ENCODE results near the gene FAM168A. TPM values are rescaled to one million over a fixed set of nuclear protein-coding genes. Genes with fewer than 3 reads are reported as not detected.

The FAM168A gene
- total RNA-seq, 1 donor: 28.2 TPM

DNA sequence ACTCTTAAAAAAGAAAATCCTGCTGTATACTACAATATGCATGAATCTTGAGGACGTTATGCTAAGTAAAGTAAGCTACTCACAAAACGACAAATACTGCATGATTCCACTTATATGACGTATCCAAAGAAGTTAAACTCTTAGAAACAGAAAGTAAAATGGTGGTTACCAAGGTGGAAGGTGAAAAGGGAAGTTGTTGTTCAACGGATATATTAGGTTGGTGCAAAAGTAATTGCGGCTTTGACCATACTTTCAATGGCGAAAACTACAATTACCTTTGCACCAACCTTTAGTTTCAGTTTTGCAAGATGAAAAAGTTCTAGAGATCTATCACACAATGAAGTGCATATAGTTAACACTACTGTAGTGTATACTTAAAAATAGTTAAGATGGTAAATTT, 101.8 kb downstream of the FAM168A start:
- Histone ChIP-seq H3K9me3 (ENCODE audit: low read depth, low read length) (no peaks in the 10 kb centered on the region), H3K4me2 (ENCODE audit: insufficient read depth, low read length) (no peak overlapping the region), H4K20me1 (ENCODE audit: insufficient read depth, low read length) (peaks cover 23% of the 10 kb centered on the region), H3K27ac (ENCODE audit: low read depth, low read length) (no peak overlapping the region), H3K4me3 (ENCODE audit: insufficient read depth, low read length) (no peak overlapping the region), H3K36me3 (ENCODE audit: insufficient read depth, low read length) (no peaks in the 10 kb centered on the region), H2AFZ (ENCODE audit: low read length) (no peak overlapping the region), H3K4me1 (ENCODE audit: insufficient read depth, low read length) (peaks cover 17% of the 10 kb centered on the region), H3K27me3 (ENCODE audit: insufficient read depth, low read length) (no peaks in the 10 kb centered on the region), H3K79me2 (ENCODE audit: insufficient read depth, low read length) (peaks cover 63% of the 10 kb centered on the region)
- TF ChIP-seq, protein P1, sequence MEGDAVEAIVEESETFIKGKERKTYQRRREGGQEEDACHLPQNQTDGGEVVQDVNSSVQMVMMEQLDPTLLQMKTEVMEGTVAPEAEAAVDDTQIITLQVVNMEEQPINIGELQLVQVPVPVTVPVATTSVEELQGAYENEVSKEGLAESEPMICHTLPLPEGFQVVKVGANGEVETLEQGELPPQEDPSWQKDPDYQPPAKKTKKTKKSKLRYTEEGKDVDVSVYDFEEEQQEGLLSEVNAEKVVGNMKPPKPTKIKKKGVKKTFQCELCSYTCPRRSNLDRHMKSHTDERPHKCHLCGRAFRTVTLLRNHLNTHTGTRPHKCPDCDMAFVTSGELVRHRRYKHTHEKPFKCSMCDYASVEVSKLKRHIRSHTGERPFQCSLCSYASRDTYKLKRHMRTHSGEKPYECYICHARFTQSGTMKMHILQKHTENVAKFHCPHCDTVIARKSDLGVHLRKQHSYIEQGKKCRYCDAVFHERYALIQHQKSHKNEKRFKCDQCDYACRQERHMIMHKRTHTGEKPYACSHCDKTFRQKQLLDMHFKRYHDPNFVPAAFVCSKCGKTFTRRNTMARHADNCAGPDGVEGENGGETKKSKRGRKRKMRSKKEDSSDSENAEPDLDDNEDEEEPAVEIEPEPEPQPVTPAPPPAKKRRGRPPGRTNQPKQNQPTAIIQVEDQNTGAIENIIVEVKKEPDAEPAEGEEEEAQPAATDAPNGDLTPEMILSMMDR (IDR thresholded peaks at IDR 0.05; ENCODE audit: extremely low read depth, low read depth, low read length): no peak
- DNase-seq (ENCODE audit: insufficient read length, low spot score, missing footprints): no peak

DNA sequence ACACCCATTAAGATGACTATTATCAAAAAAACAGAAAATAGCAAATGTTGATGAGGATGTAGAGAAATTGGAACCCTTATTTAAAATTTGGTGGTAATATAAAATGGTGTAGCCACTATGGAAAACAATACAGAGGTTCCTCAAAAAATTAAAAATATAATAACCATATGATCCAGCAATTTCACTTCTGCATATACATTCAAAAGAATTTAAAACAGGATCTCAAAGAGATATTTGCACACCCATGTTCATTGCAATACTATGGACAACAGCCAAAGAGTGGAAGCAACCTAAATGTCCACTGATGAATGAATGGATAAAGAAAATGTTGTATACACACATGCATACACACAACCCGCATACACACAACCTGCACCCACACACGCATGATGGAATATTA, 102.2 kb downstream of the FAM168A start:
- peaks cover 21% of the 10 kb centered on the region for H3K4me1 ChIP-seq (ENCODE audit: insufficient read depth, low read length)
- H4K20me1 ChIP-seq (ENCODE audit: insufficient read depth, low read length): peaks cover 23% of the 10 kb centered on the region
- H3K79me2 ChIP-seq (ENCODE audit: insufficient read depth, low read length): peaks cover 62% of the 10 kb centered on the region
- no peaks in the 10 kb centered on the region for H3K27me3 ChIP-seq (ENCODE audit: insufficient read depth, low read length)
- no peak overlapping the region for H3K4me3 ChIP-seq (ENCODE audit: insufficient read depth, low read length)
- no peak overlapping the region for H3K4me2 ChIP-seq (ENCODE audit: insufficient read depth, low read length)
- H3K9me3 ChIP-seq (ENCODE audit: low read depth, low read length): no peaks in the 10 kb centered on the region
- no peak for DNase-seq (ENCODE audit: insufficient read length, low spot score, missing footprints)
- H2AFZ ChIP-seq (ENCODE audit: low read length): no peak overlapping the region
- H3K27ac ChIP-seq (ENCODE audit: low read depth, low read length): no peak overlapping the region
- TF ChIP-seq, protein P1 (IDR thresholded peaks at IDR 0.05; ENCODE audit: extremely low read depth, low read depth, low read length): no peak
- H3K36me3 ChIP-seq (ENCODE audit: insufficient read depth, low read length): no peaks in the 10 kb centered on the region

DNA sequence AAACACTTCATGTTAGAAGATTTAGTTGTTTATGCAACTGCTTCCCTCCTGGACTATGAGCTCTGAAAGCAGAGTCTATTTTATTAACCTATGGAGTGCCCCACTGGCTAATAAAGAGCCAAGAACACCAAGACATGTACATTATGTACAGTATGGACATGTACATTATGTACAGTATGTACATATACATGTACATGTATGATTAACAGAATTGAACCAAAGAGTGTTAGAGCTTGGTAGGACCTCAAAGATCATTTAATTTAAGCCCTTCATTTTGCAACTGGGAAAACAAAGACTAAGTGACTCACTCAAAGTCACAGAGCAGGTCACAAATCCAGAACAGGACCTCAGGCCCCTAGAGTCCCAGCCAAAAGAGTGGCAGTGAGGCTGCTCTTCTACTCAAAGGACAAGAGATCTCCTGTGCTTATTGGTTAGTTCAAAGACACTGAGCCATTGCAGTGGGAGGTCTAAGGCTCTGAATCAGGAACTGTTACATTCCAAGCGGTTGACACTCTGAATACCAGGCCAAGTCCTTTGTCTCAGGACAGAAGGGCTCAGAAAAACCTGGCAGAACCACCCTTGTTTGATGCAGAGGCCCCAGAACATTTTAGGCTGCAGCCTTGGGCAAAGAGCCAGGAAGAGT, 103.8 kb downstream of the FAM168A start:
- H3K27me3 ChIP-seq (ENCODE audit: insufficient read depth, low read length): no peaks in the 10 kb centered on the region
- H3K4me2 ChIP-seq (ENCODE audit: insufficient read depth, low read length): peak overlapping the region; percentile 28
- no peaks in the 10 kb centered on the region for H3K36me3 ChIP-seq (ENCODE audit: insufficient read depth, low read length)
- no peaks in the 10 kb centered on the region for H3K9me3 ChIP-seq (ENCODE audit: low read depth, low read length)
- no peak overlapping the region for H2AFZ ChIP-seq (ENCODE audit: low read length)
- H3K79me2 ChIP-seq (ENCODE audit: insufficient read depth, low read length): peaks cover 54% of the 10 kb centered on the region
- peaks cover 21% of the 10 kb centered on the region for H3K4me1 ChIP-seq (ENCODE audit: insufficient read depth, low read length)
- DNase-seq (ENCODE audit: insufficient read length, low spot score, missing footprints): peak; percentile 44
- TF ChIP-seq, protein P1 (IDR thresholded peaks at IDR 0.05; ENCODE audit: extremely low read depth, low read depth, low read length): no peak
- H4K20me1 ChIP-seq (ENCODE audit: insufficient read depth, low read length): peaks cover 23% of the 10 kb centered on the region
- H3K4me3 ChIP-seq (ENCODE audit: insufficient read depth, low read length): no peak overlapping the region
- peak overlapping the region; percentile 59 for H3K27ac ChIP-seq (ENCODE audit: low read depth, low read length)

DNA sequence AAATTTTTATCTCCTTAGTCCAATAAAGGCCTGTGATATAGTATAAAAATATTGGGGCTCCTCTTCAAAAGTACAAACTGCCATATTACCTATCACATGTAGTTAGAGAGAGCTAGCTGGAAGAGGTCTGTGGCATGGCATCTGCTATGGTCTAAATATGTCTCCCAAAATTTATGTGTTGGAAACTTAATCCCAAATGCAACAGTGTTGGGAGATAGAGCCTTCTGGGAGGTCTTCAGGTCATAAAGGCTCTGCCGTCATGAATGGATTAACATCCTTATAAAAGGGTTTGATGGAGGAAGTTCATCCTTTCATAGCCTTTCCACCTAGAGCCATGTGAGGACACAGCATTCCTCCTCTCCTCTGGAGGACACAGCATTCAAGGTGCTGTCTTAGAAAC, 116.3 kb downstream of the FAM168A start:
- Histone ChIP-seq H3K27me3 (ENCODE audit: insufficient read depth, low read length) (no peaks in the 10 kb centered on the region), H3K4me3 (ENCODE audit: insufficient read depth, low read length) (no peak overlapping the region), H3K79me2 (ENCODE audit: insufficient read depth, low read length) (peaks cover 16% of the 10 kb centered on the region), H3K4me1 (ENCODE audit: insufficient read depth, low read length) (peaks cover 5% of the 10 kb centered on the region), H3K36me3 (ENCODE audit: insufficient read depth, low read length) (no peaks in the 10 kb centered on the region), H3K27ac (ENCODE audit: low read depth, low read length) (no peak overlapping the region), H3K4me2 (ENCODE audit: insufficient read depth, low read length) (no peak overlapping the region), H2AFZ (ENCODE audit: low read length) (no peak overlapping the region), H3K9me3 (ENCODE audit: low read depth, low read length) (no peaks in the 10 kb centered on the region), H4K20me1 (ENCODE audit: insufficient read depth, low read length) (peaks cover 7% of the 10 kb centered on the region)
- no peak for DNase-seq (ENCODE audit: insufficient read length, low spot score, missing footprints)
- TF ChIP-seq, protein P1 (IDR thresholded peaks at IDR 0.05; ENCODE audit: extremely low read depth, low read depth, low read length): no peak

Measured in osteoblast (primary cell).